Ascending aorta (tissue), 2 donors: ENCODE measurements around the gene METTL1. TPM values are rescaled to one million over a fixed set of nuclear protein-coding genes. Genes with fewer than 3 reads are reported as not detected.
A peak's percentile ranks its signal among the peaks of the same experiment; 100 is the strongest.

ENCODE experiments used
- DNase-seq, 2 donors: peaks; one replicate each; pipeline ENCODE4 v3.0.0-alpha.2; 2019; ENCODE audit warnings: low spot score in 2 of 2
- H3K27ac ChIP-seq, 2 donors: fragments of 200-600 bp; sonication (generic); one replicate each; pipeline ENCODE4 v1.5.1; 2016 to 2017; ENCODE audit warnings: mild to moderate bottlenecking in 1 of 2
- H3K27me3 ChIP-seq: fragments of 200-600 bp; sonication (generic); one replicate; pipeline ENCODE4 v1.5.1; 2017
- H3K36me3 ChIP-seq, 2 donors: fragments of 200-600 bp; sonication (generic); one replicate each; pipeline ENCODE4 v1.5.1; 2016
- H3K4me1 ChIP-seq, 2 donors: fragments of 200-600 bp; sonication (generic); one replicate each; pipeline ENCODE4 v1.5.1; 2016 to 2017; ENCODE audit warnings: mild to moderate bottlenecking in 1 of 2
- H3K4me3 ChIP-seq, 2 donors: fragments of 200-600 bp; sonication (generic); one replicate each; pipeline ENCODE4 v1.5.1; 2016 to 2017; ENCODE audit warnings: mild to moderate bottlenecking in 1 of 2
- H3K9me3 ChIP-seq, 2 donors: fragments of 200-600 bp; sonication (generic); one replicate each; pipeline ENCODE4 v1.5.1; 2016
- CTCF ChIP-seq, 3 experiments: fragments of 200-600 bp in 2 of 3; fragments of 450-650 bp in 1 of 3; sonication (generic) in 2 of 3; IDR thresholded peaks; one replicate each; pipeline ENCODE4 v1.5.1; 2016 to 2019; ENCODE audit warnings: antibody characterized with exemption in 3 of 3, mild to moderate bottlenecking in 1 of 3, moderate library complexity in 1 of 3
- intact Hi-C: fragments of 100-400 bp; cut with DNase I; formaldehyde crosslinking; loops from one replicate; pipeline ENCODE4 v1.15.1; 2023
- total RNA-seq: library from RNA; depleted of rRNA; stranded (reverse); fragments of >200 nt; gene quantifications from one replicate; pipeline ENCODE4 v1.1.0, GENCODE V29; 2016

METTL1 gene
- total RNA-seq, 1 donor from 2014 or later = 29.8 TPM

DNA sequence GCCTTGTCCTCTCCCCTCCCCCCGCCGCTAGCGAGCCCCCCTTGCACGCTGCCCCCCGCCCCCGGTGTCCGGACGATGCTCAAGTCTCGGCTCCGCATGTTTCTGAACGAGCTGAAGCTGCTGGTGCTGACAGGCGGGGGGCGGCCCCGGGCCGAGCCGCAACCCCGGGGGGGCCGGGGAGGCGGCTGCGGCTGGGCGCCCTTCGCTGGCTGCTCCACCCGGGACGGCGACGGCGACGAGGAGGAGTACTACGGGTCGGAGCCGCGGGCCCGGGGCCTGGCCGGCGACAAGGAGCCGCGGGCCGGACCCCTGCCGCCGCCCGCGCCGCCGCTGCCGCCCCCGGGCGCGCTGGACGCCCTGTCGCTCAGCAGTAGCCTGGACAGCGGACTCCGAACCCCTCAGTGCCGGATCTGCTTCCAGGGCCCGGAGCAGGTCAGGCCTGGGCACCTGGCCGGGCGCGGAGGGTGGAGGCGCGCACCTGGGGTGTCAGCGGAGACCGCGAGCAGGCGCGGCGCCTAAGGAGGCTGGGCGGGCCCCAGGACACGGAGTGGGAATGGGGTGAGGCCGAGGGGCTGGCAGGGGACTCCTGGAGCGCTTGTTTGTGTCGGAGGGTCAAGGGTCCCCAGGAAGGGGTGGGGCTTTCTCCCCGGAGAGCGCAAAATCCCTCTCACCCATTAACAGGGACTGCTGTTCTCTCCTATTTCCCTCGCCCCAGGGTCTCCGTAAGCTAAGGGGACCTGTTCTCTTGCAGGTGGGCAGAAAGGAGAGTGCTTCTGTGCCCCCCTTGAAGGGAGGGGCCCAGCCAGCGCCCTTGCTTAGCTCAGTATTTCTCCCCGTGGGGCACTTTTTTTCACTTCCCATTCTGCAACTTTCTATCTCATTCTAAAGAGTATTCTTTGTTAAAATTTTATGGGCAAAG is 16.2 kb downstream of the METTL1 start:
- Histone ChIP-seq H3K27ac (peak overlapping the region in 1 of 2 donors; percentile 22), H3K36me3 (peaks cover 7 to 14% of the 10 kb centered on the region in 2 donors), H3K27me3 (no peaks in the 10 kb centered on the region), H3K4me1 (peaks cover 2 to 17% of the 10 kb centered on the region in 2 donors), H3K4me3 (peak overlapping the region; percentile 89 to 93), H3K9me3 (no peaks in the 10 kb centered on the region)
- intact Hi-C loops = no loop called here
- TF ChIP-seq CTCF (IDR thresholded peaks at IDR 0.05) = no peak
- DNase-seq = no peak

- peak overlapping the region; percentile 89 to 93 for H3K4me3 ChIP-seq
- H3K4me1 ChIP-seq = peaks cover 2 to 17% of the 10 kb centered on the region in 2 donors
- peak overlapping the region in 1 of 2 donors; percentile 22 for H3K27ac ChIP-seq
- no peaks in the 10 kb centered on the region for H3K27me3 ChIP-seq
- no peaks in the 10 kb centered on the region for H3K9me3 ChIP-seq
- H3K36me3 ChIP-seq = peaks cover 7 to 19% of the 10 kb centered on the region in 2 donors
- no peak for DNase-seq
- no peak for TF ChIP-seq CTCF (IDR thresholded peaks at IDR 0.05)
- intact Hi-C loops = no loop called here
These were observed 16.8 kb downstream of the METTL1 start for GRCh38 chr12:57755194-57755453.

DNA sequence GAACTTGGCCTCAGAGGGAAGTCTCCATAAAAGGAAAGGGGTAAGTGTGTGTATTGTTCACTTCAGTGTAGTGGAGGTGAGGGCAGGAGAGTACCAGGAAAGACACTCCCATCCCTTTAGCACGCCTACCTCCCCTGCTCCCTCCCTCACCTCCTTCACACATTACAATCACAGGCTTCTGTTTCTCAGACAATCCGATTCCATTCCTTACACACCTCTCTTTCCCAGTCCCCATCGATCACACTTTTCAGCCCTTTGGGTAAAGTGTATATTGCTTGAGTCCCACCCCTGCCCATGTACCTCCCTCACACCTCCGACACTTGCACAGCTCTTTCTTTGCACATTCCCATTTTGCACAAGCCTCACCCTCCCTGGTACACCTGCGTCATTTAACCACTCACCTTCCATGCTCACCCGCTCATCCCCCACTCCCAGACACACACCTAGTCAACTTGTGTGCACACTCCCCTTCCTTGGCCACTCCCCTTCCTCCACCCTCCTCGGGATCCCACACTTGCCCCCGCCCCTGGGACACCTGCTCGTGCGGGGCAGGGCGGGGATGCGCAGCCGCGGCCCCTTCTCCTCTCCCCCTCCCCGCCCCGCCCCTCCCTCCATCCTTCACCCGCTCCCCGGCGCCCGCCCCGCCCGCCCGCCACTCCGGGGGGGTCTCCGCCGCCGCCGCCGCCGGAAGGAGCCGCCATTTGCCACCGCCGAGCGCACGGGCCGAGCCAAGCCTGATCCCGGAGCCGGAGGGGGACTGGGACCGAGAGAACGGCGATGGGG is 17.3 kb downstream of the METTL1 start, which contains the start of gene MARCHF9:
Gene MARCHF9 (plus strand): TSS at position 693 of the 783 bp plus-strand sequence. CDS start 426 bp downstream, outside the sequence.
- intact Hi-C loops = loop anchor here (5.0 kb wide), 1 partner anchor 133 kb away; no protein-coding TSS in a partner anchor
- peak within 1 kb of the TSS in 1 of 2 donors; percentile 22 for H3K27ac ChIP-seq
- H3K27me3 ChIP-seq = no peaks in the 10 kb centered on the region
- DNase-seq = peak in 1 of 2 donors; percentile 80
- H3K36me3 ChIP-seq = peaks cover 10 to 22% of the 10 kb centered on the region in 2 donors
- TF ChIP-seq CTCF (IDR thresholded peaks at IDR 0.05) = no peak
- peak within 1 kb of the TSS; percentile 89 to 93 for H3K4me3 ChIP-seq
- H3K4me1 ChIP-seq = peaks cover 2 to 17% of the 10 kb centered on the region in 2 donors
- no peaks in the 10 kb centered on the region for H3K9me3 ChIP-seq

DNA sequence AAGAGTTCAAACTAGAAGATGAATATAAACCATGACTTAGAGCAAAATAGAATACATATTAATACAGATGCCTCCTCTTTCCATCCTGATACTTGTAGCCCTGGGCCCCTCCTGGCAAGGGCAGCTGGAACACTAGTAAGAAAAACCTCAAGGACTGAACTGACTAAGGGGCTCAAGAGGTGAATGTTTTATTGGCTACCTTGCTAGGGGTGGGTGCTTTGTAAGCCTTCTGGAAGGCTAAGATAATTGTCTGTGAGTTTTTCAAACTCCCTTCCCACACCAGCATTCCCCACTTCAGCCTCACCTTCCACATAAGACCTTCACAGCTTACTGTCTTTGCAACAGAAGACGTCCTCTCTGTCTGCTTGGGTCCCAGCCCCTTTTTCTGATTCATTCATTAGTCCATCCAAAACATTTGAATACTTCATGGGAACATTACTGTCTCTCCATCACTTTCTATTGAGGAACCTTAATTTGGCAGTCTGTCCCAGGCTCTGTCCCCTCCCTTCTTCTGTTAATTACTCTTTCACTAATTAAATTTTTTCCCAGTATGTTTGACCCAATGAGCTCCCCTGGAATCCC is 18.1 kb downstream of the METTL1 start:
- Histone ChIP-seq H3K36me3 (peaks cover 11 to 27% of the 10 kb centered on the region in 2 donors), H3K4me3 (peak overlapping the region in 1 of 2 donors; percentile 93), H3K9me3 (no peaks in the 10 kb centered on the region), H3K27me3 (no peaks in the 10 kb centered on the region), H3K4me1 (peaks cover 2 to 17% of the 10 kb centered on the region in 2 donors), H3K27ac (no peak overlapping the region)
- intact Hi-C loops = loop anchor here (5.0 kb wide), 1 partner anchor 133 kb away; no protein-coding TSS in a partner anchor
- TF ChIP-seq CTCF (IDR thresholded peaks at IDR 0.05) = no peak
- no peak for DNase-seq

DNA sequence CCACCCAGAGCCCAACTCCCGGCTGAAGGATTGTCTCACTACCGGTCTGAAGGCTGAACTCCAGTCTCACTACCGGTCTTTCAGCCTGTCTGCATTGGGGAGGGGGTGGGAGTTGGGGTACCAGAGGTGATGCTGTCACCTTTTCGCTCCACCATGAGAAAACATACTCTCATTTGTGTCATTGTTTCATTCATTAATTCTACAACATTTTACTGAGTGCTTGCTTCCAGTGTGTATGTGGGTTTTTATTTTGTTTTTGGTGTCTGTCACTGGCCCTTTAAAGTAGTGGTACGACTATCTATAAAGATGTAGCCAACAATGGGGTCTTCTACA is 19.3 kb downstream of the METTL1 start:
- DNase-seq = no peak
- Histone ChIP-seq H3K27ac (peak overlapping the region; percentile 29 to 53), H3K4me1 (peaks cover 2 to 17% of the 10 kb centered on the region in 2 donors), H3K4me3 (peak overlapping the region; percentile 34 to 70), H3K36me3 (peaks cover 13 to 27% of the 10 kb centered on the region in 2 donors), H3K9me3 (no peaks in the 10 kb centered on the region), H3K27me3 (no peaks in the 10 kb centered on the region)
- no peak for TF ChIP-seq CTCF (IDR thresholded peaks at IDR 0.05)
- intact Hi-C loops = loop anchor here (1.0 to 5.0 kb wide), 3 partner anchors 8 to 135 kb away; no protein-coding TSS in a partner anchor
